HepG2 (cell line): ENCODE data around the gene SLC35A3. TPM values are rescaled to one million over a fixed set of nuclear protein-coding genes. Genes with fewer than 3 reads are reported as not detected.
A peak's percentile ranks its signal among the peaks of the same experiment; 100 is the strongest.

Source experiments
- E2F1 ChIP-seq: sonication (generic); formaldehyde crosslinking; IDR thresholded peaks from 2 replicates; pipeline ENCODE4 v1.5.0; 2020; ENCODE audit warnings: missing genetic modification reagents
- EZH2 ChIP-seq: conservative IDR thresholded peaks from 2 replicates; pipeline ENCODE4 v1.6.1; 2012; ENCODE audit warnings: mild to moderate bottlenecking, low read depth, low read length, moderate library complexity
- GATA4 ChIP-seq: sonication (generic); IDR thresholded peaks from 2 replicates; pipeline ENCODE4 v1.6.1; 2016; ENCODE audit warnings: antibody characterized with exemption, low read depth, borderline replicate concordance
- HOXA9 ChIP-seq: sonication (generic); formaldehyde crosslinking; IDR thresholded peaks from 2 replicates; pipeline ENCODE4 v1.8.1; 2022; ENCODE audit warnings: missing genetic modification reagents, mild to moderate bottlenecking, moderate library complexity, borderline replicate concordance
- KMT2B ChIP-seq: IDR thresholded peaks from 2 replicates; pipeline ENCODE4 v1.6.1; 2016; ENCODE audit warnings: missing genetic modification reagents, missing compliant biosample characterization
- MEF2D ChIP-seq: sonication (generic); formaldehyde crosslinking; IDR thresholded peaks from 2 replicates; pipeline ENCODE4 v1.5.1; 2020; ENCODE audit warnings: mild to moderate bottlenecking, missing genetic modification reagents
- MYPOP ChIP-seq: sonication (generic); formaldehyde crosslinking; IDR thresholded peaks from 2 replicates; pipeline ENCODE4 v1.8.1; 2023; ENCODE audit warnings: mild to moderate bottlenecking, moderate library complexity, missing genetic modification reagents
- PPARG ChIP-seq: conservative IDR thresholded peaks from 2 replicates; pipeline ENCODE4 v1.6.1; 2016; ENCODE audit warnings: missing biosample characterization, missing genetic modification reagents
- RORA ChIP-seq: sonication (generic); formaldehyde crosslinking; IDR thresholded peaks from 2 replicates; pipeline ENCODE4 v1.5.0; 2020; ENCODE audit warnings: mild to moderate bottlenecking, missing genetic modification reagents, moderate library complexity
- SRSF4 ChIP-seq: fragments of 200-400 bp; formaldehyde crosslinking; IDR thresholded peaks from one replicate; pipeline ENCODE4 v1.6.1; 2018; ENCODE audit warnings: mild to moderate bottlenecking, low read depth, low read length, moderate library complexity; ENCODE audit not compliant: poor library complexity, severe bottlenecking
- ZC3H4 ChIP-seq: sonication (generic); formaldehyde crosslinking; IDR thresholded peaks from 2 replicates; pipeline ENCODE4 v1.4.0; 2020; ENCODE audit warnings: missing genetic modification reagents, borderline replicate concordance
- ZFP91 ChIP-seq: sonication (generic); formaldehyde crosslinking; IDR thresholded peaks from 2 replicates; pipeline ENCODE4 v1.9.0; 2022; ENCODE audit warnings: missing genetic modification reagents, mild to moderate bottlenecking, borderline replicate concordance
- ZKSCAN5 ChIP-seq: sonication (generic); formaldehyde crosslinking; IDR thresholded peaks from 2 replicates; pipeline ENCODE4 v1.5.1; 2020; ENCODE audit warnings: mild to moderate bottlenecking, missing genetic modification reagents
- ZNF367 ChIP-seq: sonication (generic); formaldehyde crosslinking; IDR thresholded peaks from 2 replicates; pipeline ENCODE4 v1.4.0; 2020; ENCODE audit warnings: missing genetic modification reagents, borderline replicate concordance
- ZNF580 ChIP-seq: IDR thresholded peaks from 2 replicates; pipeline ENCODE4 v1.6.1; 2016; ENCODE audit warnings: low read depth, borderline replicate concordance
- ZNF609 ChIP-seq: sonication (generic); formaldehyde crosslinking; IDR thresholded peaks from 2 replicates; pipeline ENCODE4 v1.4.0; 2020; ENCODE audit warnings: mild to moderate bottlenecking, missing genetic modification reagents, borderline replicate concordance
- ZNF674 ChIP-seq: sonication (generic); formaldehyde crosslinking; IDR thresholded peaks from 2 replicates; pipeline ENCODE4 v1.5.0; 2020; ENCODE audit warnings: low read depth, mild to moderate bottlenecking, missing genetic modification reagents
- ZNF740 ChIP-seq: sonication (generic); formaldehyde crosslinking; IDR thresholded peaks from 2 replicates; pipeline ENCODE4 v1.4.0; 2020; ENCODE audit warnings: missing genetic modification reagents
- polyA plus RNA-seq, 8 experiments: library from polyadenylated mRNA; depleted of rRNA in 3 of 8; stranded (reverse) in 7 of 8; unstranded in 1 of 8; fragments of >200 nt; fragmentation: Illumina TruSeq in 4 of 8; extraction: Trizol in 4 of 8; gene quantifications; 2 replicates each; pipeline versions ENCODE4 v1.2.1 to v1.2.3, GENCODE V29; 2011 to 2016; ENCODE audit warnings: low read depth in 4 of 8, missing spikeins in 1 of 8, mixed read lengths in 1 of 8; ENCODE audit not compliant: insufficient read depth in 1 of 8
- total RNA-seq, 5 experiments: library from RNA; depleted of rRNA; stranded (reverse); fragments of >200 nt; fragmentation: Illumina TruSeq; extraction: Trizol; gene quantifications; 2 replicates each; pipeline ENCODE4 v1.2.3, GENCODE V29; 2016; ENCODE audit warnings: low read depth in 1 of 5

Gene SLC35A3
- total and polyA plus RNA-seq, 2 of the 13 experiments (the other 11 are each of a cell fraction or from before 2014, with no cell fraction given) = 11.2 to 24.9 TPM

- TF ChIP-seq ZNF609 (CRISPR knock-in tag) (peak; percentile 80), MYPOP (CRISPR knock-in tag) (peak; percentile 90), ZC3H4 (CRISPR knock-in tag) (peak; percentile 81; the same call in 1 of the 2 replicates), E2F1 (peak; percentile 78), GATA4 (peak; percentile 73), ZKSCAN5 (CRISPR knock-in tag) (peak; percentile 68; the same call in 1 of the 2 replicates), PPARG (CRISPR knock-in tag) (peak; percentile 79), MEF2D (CRISPR knock-in tag) (peak; percentile 60; the same call in 1 of the 2 replicates), ZNF367 (CRISPR knock-in tag) (peak; percentile 77; the same call in 1 of the 2 replicates), RORA (no peak), EZH2 (no peak), ZFP91 (CRISPR knock-in tag) (peak; percentile 98), SRSF4 (no peak), HOXA9 (CRISPR knock-in tag) (peak; percentile 93), KMT2B (CRISPR knock-in tag) (peak; percentile 99), ZNF580 (CRISPR knock-in tag) (peak; percentile 92; the same call in 1 of the 2 replicates), ZNF740 (CRISPR knock-in tag) (peak; percentile 59; the same call in 1 of the 2 replicates), ZNF674 (peak; percentile 89; the same call in 1 of the 2 replicates)
These were observed at the start of gene SLC35A3 (continued) for GRCh38 chr1:99969729-99970621.
